T-helper 17 cell (primary cell): ENCODE data around the gene TIMM29. TPM values are rescaled to one million over a fixed set of nuclear protein-coding genes. Genes with fewer than 3 reads are reported as not detected.

ENCODE experiments used
- ATAC-seq: fragments of 150-1000 bp; cut with Tn5 transposase; 2 replicates; pipeline ENCODE4 v1.10.0; 2021; ENCODE audit warnings: mild to moderate bottlenecking, moderate library complexity
- DNase-seq, 3 donors: peaks; one replicate each; pipeline versions ENCODE4 v3.0.0 to v3.0.0-alpha.2; 2020 to 2021
- H3K9me3 ChIP-seq: one replicate; pipeline ENCODE4 v1.7.0; 2013; ENCODE audit warnings: low read length, mild to moderate bottlenecking; ENCODE audit not compliant: control insufficient read depth, poor library complexity, severe bottlenecking
- H3K27ac Mint-ChIP-seq: one replicate; pipeline ENCODE4 v1.8.0; 2022; ENCODE audit warnings: mild to moderate bottlenecking, moderate library complexity, mixed read lengths
- H3K27me3 Mint-ChIP-seq: one replicate; pipeline ENCODE4 v1.8.0; 2022; ENCODE audit warnings: mixed read lengths
- H3K36me3 Mint-ChIP-seq: one replicate; pipeline ENCODE4 v1.8.0; 2022; ENCODE audit warnings: low read depth, mixed read lengths
- H3K4me1 Mint-ChIP-seq: one replicate; pipeline ENCODE4 v1.8.0; 2022; ENCODE audit warnings: mild to moderate bottlenecking, mixed read lengths
- H3K4me3 Mint-ChIP-seq: one replicate; pipeline ENCODE4 v1.8.0; 2022; ENCODE audit warnings: mild to moderate bottlenecking, moderate library complexity, mixed read lengths
- total RNA-seq, 4 donors: library from RNA in 2 of 4; stranded (reverse) in 2 of 4; gene quantifications; one replicate each; pipeline ENCODE4 v1.2.3 and lab custom pipeline; 2022 to 2026

Gene TIMM29
- total RNA-seq, 2 donors from 2014 or later = 17.1 to 21.0 TPM

DNA sequence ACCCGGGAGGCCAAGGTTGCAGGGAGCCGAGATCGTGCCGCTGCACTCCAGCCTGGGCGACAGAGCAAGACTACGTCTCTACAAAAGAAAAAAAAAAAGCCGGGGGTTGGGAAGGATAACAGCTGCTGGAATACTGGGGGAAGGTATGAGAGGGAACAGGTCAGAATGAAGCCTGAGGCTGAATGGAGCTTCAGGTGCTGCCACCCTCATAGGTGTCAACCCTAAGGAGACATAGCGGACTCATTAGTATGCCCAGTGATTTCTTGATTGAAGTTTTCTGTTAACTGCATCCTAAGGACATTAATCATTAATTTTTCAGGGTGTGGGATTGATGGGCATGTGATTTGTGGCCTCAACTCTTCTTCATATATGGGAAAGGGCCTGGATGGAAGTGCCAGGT, 38.2 kb downstream of the TIMM29 start:
- Mint-ChIP-seq H3K36me3 (no peaks in the 10 kb centered on the region), H3K27ac (no peak overlapping the region), H3K4me3 (no peak overlapping the region), H3K27me3 (no peaks in the 10 kb centered on the region), H3K4me1 (peaks cover 41% of the 10 kb centered on the region)
- no peak for ATAC-seq
- DNase-seq = no peak
- no peaks in the 10 kb centered on the region for H3K9me3 ChIP-seq

DNA sequence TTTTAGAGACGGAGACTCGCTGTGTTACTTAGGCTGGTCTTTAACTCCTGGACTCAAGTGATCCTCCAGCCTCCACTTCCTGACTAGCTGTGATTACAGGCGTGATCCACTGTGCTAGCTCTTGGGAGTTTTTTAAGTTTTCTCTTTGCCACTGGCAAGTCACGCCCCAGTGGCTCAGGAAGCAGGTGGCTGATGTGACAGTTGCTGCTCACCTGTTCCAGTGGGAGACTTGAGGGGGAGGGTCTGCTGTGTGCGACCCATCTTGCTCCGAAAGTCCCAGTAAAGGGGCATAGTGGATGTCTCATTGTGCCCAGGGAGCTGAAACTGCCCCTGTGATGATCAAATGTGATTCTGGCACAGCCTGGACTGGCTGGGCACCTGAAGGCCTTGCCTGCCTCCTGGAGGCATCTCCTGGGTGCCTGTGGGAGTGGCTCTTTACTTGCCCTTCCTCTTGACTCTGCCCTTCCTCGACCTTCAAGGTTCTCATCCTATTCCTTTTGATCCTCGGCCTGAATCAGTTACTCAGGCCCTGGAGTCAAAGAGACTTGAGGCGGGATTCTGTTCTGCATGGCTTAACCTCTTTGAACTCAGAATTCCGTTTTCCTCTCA, 40.0 kb downstream of the TIMM29 start:
- Mint-ChIP-seq H3K27ac (peak overlapping the region; percentile 82), H3K27me3 (no peaks in the 10 kb centered on the region), H3K4me3 (no peak overlapping the region), H3K4me1 (peaks cover 35% of the 10 kb centered on the region), H3K36me3 (no peaks in the 10 kb centered on the region)
- no peak for DNase-seq
- no peaks in the 10 kb centered on the region for H3K9me3 ChIP-seq
- no peak for ATAC-seq

DNA sequence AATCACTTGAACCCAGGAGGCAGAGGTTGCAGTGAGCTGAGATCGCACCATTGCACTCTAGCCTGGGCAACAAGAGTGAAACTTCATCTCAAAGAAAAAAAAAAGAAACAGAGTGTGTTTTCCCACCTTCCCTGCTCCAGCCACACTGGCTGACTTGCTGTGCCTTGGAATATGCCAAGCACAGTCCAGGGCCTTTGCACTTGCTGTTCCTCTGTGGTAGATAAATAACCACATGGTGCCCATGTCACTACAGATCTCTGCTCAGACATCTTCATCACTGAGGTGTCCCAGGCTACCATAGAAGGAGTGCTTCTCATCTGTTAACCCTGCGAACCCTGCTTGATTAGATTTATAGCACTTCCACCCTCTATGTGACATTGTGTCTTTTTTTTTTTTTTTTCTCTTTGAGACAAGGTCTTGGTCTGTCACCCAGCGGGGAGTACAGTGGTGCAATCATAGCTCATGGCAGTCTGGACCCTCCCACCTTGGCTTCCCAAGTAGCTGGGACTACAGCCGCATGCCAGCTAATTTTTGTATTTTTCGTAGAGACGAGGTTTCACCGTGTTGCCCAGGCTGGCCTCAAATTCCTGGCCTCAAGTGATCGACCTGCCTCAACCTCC, 42.6 kb downstream of the TIMM29 start:
- Mint-ChIP-seq H3K36me3 (no peaks in the 10 kb centered on the region), H3K4me3 (no peak overlapping the region), H3K27ac (no peak overlapping the region), H3K27me3 (no peaks in the 10 kb centered on the region), H3K4me1 (peaks cover 35% of the 10 kb centered on the region)
- no peaks in the 10 kb centered on the region for H3K9me3 ChIP-seq
- no peak for ATAC-seq
- DNase-seq = no peak

GRCh38 chr19:10975374-10976130, 46.9 kb downstream of the TIMM29 start:
- H3K9me3 ChIP-seq = no peaks in the 10 kb centered on the region
- Mint-ChIP-seq H3K27ac (no peak overlapping the region), H3K27me3 (no peaks in the 10 kb centered on the region), H3K36me3 (no peaks in the 10 kb centered on the region), H3K4me1 (peaks cover 19% of the 10 kb centered on the region), H3K4me3 (peak overlapping the region; percentile 9)
- no peak for ATAC-seq
- no peak for DNase-seq

DNA sequence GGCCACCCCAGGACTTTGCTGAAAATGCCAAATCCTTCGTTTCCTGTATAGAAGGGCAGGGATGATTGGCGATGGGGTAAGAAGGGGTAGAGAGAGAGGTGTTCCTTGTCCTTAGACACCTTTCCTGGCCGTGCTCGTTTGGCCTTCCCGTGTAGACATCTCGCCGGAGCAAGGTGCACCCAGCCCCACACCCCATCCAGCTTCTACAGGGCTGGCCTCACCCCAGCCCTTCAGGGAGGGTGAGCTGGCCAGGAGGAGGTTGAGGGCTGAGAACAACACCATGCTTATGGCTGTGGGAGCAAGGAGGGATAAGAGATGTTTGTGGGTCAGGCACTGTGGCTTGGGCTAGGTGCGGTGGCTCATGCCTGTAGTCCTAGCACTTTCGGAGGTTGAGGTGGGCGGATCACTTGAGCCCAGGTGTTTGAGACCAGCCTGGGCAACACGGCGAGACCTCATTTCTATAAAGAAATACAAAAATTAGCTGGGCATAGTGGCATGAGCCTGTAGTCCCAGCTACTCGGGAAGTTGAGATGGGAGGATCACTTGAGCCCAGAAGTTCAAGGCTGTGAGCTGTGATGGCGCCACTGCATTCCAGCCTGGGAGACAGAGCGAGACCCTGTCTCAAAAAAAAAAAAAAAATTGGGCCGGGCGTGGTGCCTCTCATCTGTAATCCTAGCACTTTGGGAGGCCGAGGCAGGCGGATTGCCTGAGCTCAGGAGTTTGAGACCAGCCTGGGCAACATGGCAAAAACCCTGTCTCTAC, 47.7 kb downstream of the TIMM29 start:
- Mint-ChIP-seq H3K4me1 (peaks cover 17% of the 10 kb centered on the region), H3K36me3 (no peaks in the 10 kb centered on the region), H3K27ac (no peak overlapping the region), H3K27me3 (no peaks in the 10 kb centered on the region), H3K4me3 (no peak overlapping the region)
- no peak for ATAC-seq
- no peak for DNase-seq
- H3K9me3 ChIP-seq = no peaks in the 10 kb centered on the region

DNA sequence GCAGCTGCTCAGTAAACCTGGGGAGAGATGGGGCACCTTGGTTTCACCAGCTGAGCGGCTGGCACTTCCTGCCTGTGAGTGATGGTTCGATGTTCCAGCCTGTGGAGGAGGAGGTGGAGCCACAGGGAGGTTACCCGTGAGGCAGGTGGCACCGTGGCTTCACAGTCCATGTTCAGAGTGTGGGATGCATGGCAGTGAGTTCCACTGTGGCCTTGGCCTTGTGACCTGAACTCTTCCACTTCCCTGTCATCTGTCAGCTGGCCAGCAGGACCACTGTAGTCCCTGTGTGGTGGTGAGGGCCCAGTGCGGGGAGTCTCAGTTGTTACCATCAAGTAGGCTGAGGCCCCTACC, 49.1 kb downstream of the TIMM29 start:
- H3K4me3 Mint-ChIP-seq = no peak overlapping the region
- H3K4me1 Mint-ChIP-seq = peaks cover 17% of the 10 kb centered on the region
- H3K9me3 ChIP-seq = no peaks in the 10 kb centered on the region
- no peaks in the 10 kb centered on the region for H3K27me3 Mint-ChIP-seq
- no peak overlapping the region for H3K27ac Mint-ChIP-seq
- DNase-seq (no peak), ATAC-seq (no peak)
- no peaks in the 10 kb centered on the region for H3K36me3 Mint-ChIP-seq

Other genes starting within 250 kb of the TIMM29 start
- gene QTRT1, start 227.4 kb upstream of the TIMM29 start, total RNA-seq = 10 to 100 TPM; 49.4 to 56.9 TPM
- gene DNM2, start 210.7 kb upstream of the TIMM29 start, total RNA-seq = 100 to 1,000 TPM; 267 to 273 TPM
- 10 to 100 TPM in 1 of 2 donors, 1 to 10 TPM in 1; 8.7 to 10.5 TPM for gene TMED1, start 92.6 kb upstream of the TIMM29 start, total RNA-seq
- gene C19orf38, start 80.4 kb upstream of the TIMM29 start, total RNA-seq = 1 to 10 TPM; 1.6 to 2.2 TPM
- gene CARM1, start 57.3 kb upstream of the TIMM29 start, total RNA-seq = 10 to 100 TPM; 22.9 to 24.3 TPM
- 10 to 100 TPM; 19.5 to 19.8 TPM for gene YIPF2, start 172 bp upstream of the TIMM29 start, total RNA-seq
- gene SMARCA4, start 32.2 kb downstream of the TIMM29 start, total RNA-seq = 10 to 100 TPM; 93.9 to 94.0 TPM
- gene LDLR, start 160.7 kb downstream of the TIMM29 start, total RNA-seq = 100 to 1,000 TPM in 1 of 2 donors, 10 to 100 TPM in 1; 98.2 to 139 TPM
- gene SPC24, start 227.0 kb downstream of the TIMM29 start, total RNA-seq = under 1 TPM; 0.62 to 0.89 TPM